Endothelial cell of umbilical vein (primary cell): Measurements from ENCODE around the gene INTS7. TPM values are rescaled to one million over a fixed set of nuclear protein-coding genes. Genes with fewer than 3 reads are reported as not detected.

Experiments
- BruUV-seq: library from RNA; stranded (reverse); fragments of 400-500 nt; replicated peaks from 2 replicates; lab custom pipeline; 2021; lab: Mats Ljungman, UMichigan
- CTCF ChIA-PET: fragments of 300-600, 350-600 bp; sonication (Branson Sonifier 250); formaldehyde crosslinking; loops from one replicate; lab custom pipeline; 2021; ENCODE audit warnings: antibody characterized with exemption, inconsistent platforms; lab: Charles Lee
- POLR2A ChIA-PET: fragments of 300-600, 350-600 bp; sonication (Branson Sonifier 250); formaldehyde crosslinking; loops from one replicate; lab custom pipeline; 2021; ENCODE audit warnings: antibody characterized with exemption, inconsistent platforms; lab: Charles Lee
- DNase-seq: peaks from one replicate; pipeline ENCODE4 v3.0.0-alpha.2; 2011; ENCODE audit warnings: low read depth, low spot score
- FAIRE-seq: peaks from 2 replicates; lab custom pipeline; 2011; peaks lifted over from hg19 to GRCh38; lab: Jason Lieb, UNC
- H2AFZ ChIP-seq: 2 replicates; pipeline ENCODE4 v1.6.0; 2012; ENCODE audit warnings: low read depth, low read length, control low read depth, inconsistent platforms
- H3K27ac ChIP-seq: 2 replicates; pipeline ENCODE4 v1.5.1; 2011; ENCODE audit warnings: low read depth, mild to moderate bottlenecking, control low read depth, low read length, moderate library complexity; ENCODE audit not compliant: insufficient read depth
- H3K27me3 ChIP-seq, 2 experiments: 2 replicates each; pipeline versions ENCODE4 v1.6.0 to v1.6.1; 2011; ENCODE audit warnings: low read length in 2 of 2, mixed read lengths in 1 of 2; ENCODE audit not compliant: control insufficient read depth in 2 of 2, insufficient read depth in 2 of 2
- H3K36me3 ChIP-seq, 2 experiments: 2 replicates in 1 of 2; 3 replicates in 1 of 2; pipeline ENCODE4 v1.5.1; 2011; ENCODE audit warnings: low read length in 2 of 2, mild to moderate bottlenecking in 1 of 2, moderate library complexity in 1 of 2; ENCODE audit not compliant: control insufficient read depth in 2 of 2, insufficient read depth in 2 of 2; ENCODE audit errors: extremely low read depth in 1 of 2
- H3K4me1 ChIP-seq: 3 replicates; pipeline ENCODE4 v1.5.1; 2011; ENCODE audit warnings: mild to moderate bottlenecking, low read length; ENCODE audit not compliant: control insufficient read depth, insufficient read depth; ENCODE audit errors: extremely low read depth
- H3K4me2 ChIP-seq: 2 replicates; pipeline ENCODE4 v1.6.1; 2011; ENCODE audit warnings: low read length, control low read depth, mixed read lengths; ENCODE audit not compliant: insufficient read depth
- H3K4me3 ChIP-seq, 3 experiments: fragments of 200-600 bp in 1 of 3; sonication (generic), shearing (Covaris generic) in 1 of 3; replicated peaks in 1 of 3; 2 replicates each; pipeline ENCODE4 v1.5.1; 2011 to 2016; ENCODE audit warnings: control low read depth in 3 of 3, low read length in 3 of 3, mild to moderate bottlenecking in 2 of 3, inconsistent platforms in 1 of 3, low read depth in 1 of 3, moderate library complexity in 1 of 3; ENCODE audit not compliant: insufficient read depth in 1 of 3
- H3K79me2 ChIP-seq: 2 replicates; pipeline ENCODE4 v1.6.0; 2012; ENCODE audit warnings: low read length, inconsistent platforms; ENCODE audit not compliant: control insufficient read depth, insufficient read depth
- H3K9ac ChIP-seq: replicated peaks from 2 replicates; pipeline ENCODE3; 2011; ENCODE audit warnings: low read length, control low read depth; ENCODE audit not compliant: insufficient read depth; ENCODE audit errors: extremely low read depth
- H3K9me1 ChIP-seq: replicated peaks from 3 replicates; pipeline ENCODE4 v1.6.0; 2011; ENCODE audit warnings: mild to moderate bottlenecking, low read length; ENCODE audit not compliant: control insufficient read depth, insufficient read depth; ENCODE audit errors: extremely low read depth
- H3K9me3 ChIP-seq: replicated peaks from 2 replicates; pipeline ENCODE4 v1.5.1; 2012; ENCODE audit warnings: low read length, inconsistent platforms; ENCODE audit not compliant: control insufficient read depth, insufficient read depth
- H4K20me1 ChIP-seq: replicated peaks from 2 replicates; pipeline ENCODE3; 2011; ENCODE audit warnings: mild to moderate bottlenecking, low read length; ENCODE audit not compliant: control insufficient read depth, insufficient read depth; ENCODE audit errors: extremely low read depth
- EZH2 ChIP-seq: IDR thresholded peaks from 2 replicates; pipeline ENCODE4 v1.6.1; 2012; ENCODE audit warnings: borderline replicate concordance, low read depth, mild to moderate bottlenecking, moderate library complexity, low read length, inconsistent platforms; ENCODE audit not compliant: severe bottlenecking
- FOS ChIP-seq: IDR thresholded peaks from 2 replicates; pipeline ENCODE4 v1.6.1; 2011; ENCODE audit warnings: mild to moderate bottlenecking, low read length, moderate library complexity, borderline replicate concordance; ENCODE audit not compliant: insufficient read depth
- GATA2 ChIP-seq: IDR thresholded peaks from 2 replicates; pipeline ENCODE4 v1.7.0; 2011; ENCODE audit warnings: low read depth, mild to moderate bottlenecking, moderate library complexity, mixed read lengths, low read length; ENCODE audit not compliant: insufficient read length, insufficient read depth
- JUN ChIP-seq: IDR thresholded peaks from 2 replicates; pipeline ENCODE4 v1.6.1; 2011; ENCODE audit warnings: borderline replicate concordance, low read depth; ENCODE audit not compliant: insufficient read length, insufficient read depth
- MAX ChIP-seq: IDR thresholded peaks from 2 replicates; pipeline ENCODE4 v1.6.1; 2011; ENCODE audit not compliant: insufficient read depth, insufficient read length
- MYC ChIP-seq: IDR thresholded peaks from one replicate; pipeline ENCODE4 v1.6.1; 2011; ENCODE audit warnings: mild to moderate bottlenecking, low read depth, low read length
- POLR2A ChIP-seq: IDR thresholded peaks from 2 replicates; pipeline ENCODE4 v1.6.1; 2012; ENCODE audit warnings: low read depth, mild to moderate bottlenecking, control low read depth, low read length
- POLR2AphosphoS5 ChIP-seq: IDR thresholded peaks from 2 replicates; pipeline ENCODE4 v1.6.1; 2012; ENCODE audit warnings: low read depth, mild to moderate bottlenecking, control low read depth, low read length, moderate library complexity; ENCODE audit not compliant: insufficient read depth
- dilution Hi-C: fragments of 300-500 bp; cut with MboI; formaldehyde crosslinking; loops from one replicate; pipeline ENCODE4 v1.15.0; 2019; ENCODE audit warnings: low sequenced_read_pairs; ENCODE audit not compliant: extremely low pct_ligation_motif_present
- intact Hi-C: fragments of 100-400 bp; cut with micrococcal nuclease; formaldehyde crosslinking; loops from one replicate; pipeline ENCODE4 v1.10.0; 2022
- polyA plus RNA-seq, 4 experiments: library from polyadenylated mRNA; depleted of rRNA in 3 of 4; stranded (reverse) in 3 of 4; unstranded in 1 of 4; fragments of >200 nt; gene quantifications; 2 replicates each; pipeline versions ENCODE4 v1.2.1 to v1.2.3, GENCODE V29; 2011 to 2012; ENCODE audit warnings: missing spikeins in 1 of 4
- total RNA-seq: library from RNA; stranded (reverse); gene quantifications from 2 replicates; pipeline ENCODE4 v1.2.3, GENCODE V29; 2021
- TF ChIP-seq, protein P1 (sequence below), 2 donors: IDR thresholded peaks; 1 replicate in 1 of 2; 2 replicates in 1 of 2; pipeline ENCODE4 v1.5.1; 2011; ENCODE audit warnings: low read length in 2 of 2, mild to moderate bottlenecking in 2 of 2, moderate library complexity in 2 of 2, control low read depth in 1 of 2, inconsistent platforms in 1 of 2, low read depth in 1 of 2; ENCODE audit not compliant: insufficient read depth in 1 of 2; ENCODE audit errors: extremely low read depth in 1 of 2

INTS7 gene
- total and polyA plus RNA-seq, 2 donors (not counting 3 experiments of a cell fraction or from before 2014, with no cell fraction given) = 9.1 to 18.1 TPM

GRCh38 chr1:211968200-211968834 is 67.0 kb downstream of the INTS7 start:
- H3K27me3 ChIP-seq = no peaks in the 10 kb centered on the region
- H3K9me1 ChIP-seq = no peaks in the 10 kb centered on the region
- H3K4me1 ChIP-seq = no peaks in the 10 kb centered on the region
- intact Hi-C loops = no loop called here
- TF ChIP-seq EZH2 (no peak), FOS (no peak), GATA2 (no peak), JUN (no peak), POLR2A (no peak), MAX (no peak), POLR2AphosphoS5 (no peak), MYC (no peak)
- TF ChIP-seq, protein P1, sequence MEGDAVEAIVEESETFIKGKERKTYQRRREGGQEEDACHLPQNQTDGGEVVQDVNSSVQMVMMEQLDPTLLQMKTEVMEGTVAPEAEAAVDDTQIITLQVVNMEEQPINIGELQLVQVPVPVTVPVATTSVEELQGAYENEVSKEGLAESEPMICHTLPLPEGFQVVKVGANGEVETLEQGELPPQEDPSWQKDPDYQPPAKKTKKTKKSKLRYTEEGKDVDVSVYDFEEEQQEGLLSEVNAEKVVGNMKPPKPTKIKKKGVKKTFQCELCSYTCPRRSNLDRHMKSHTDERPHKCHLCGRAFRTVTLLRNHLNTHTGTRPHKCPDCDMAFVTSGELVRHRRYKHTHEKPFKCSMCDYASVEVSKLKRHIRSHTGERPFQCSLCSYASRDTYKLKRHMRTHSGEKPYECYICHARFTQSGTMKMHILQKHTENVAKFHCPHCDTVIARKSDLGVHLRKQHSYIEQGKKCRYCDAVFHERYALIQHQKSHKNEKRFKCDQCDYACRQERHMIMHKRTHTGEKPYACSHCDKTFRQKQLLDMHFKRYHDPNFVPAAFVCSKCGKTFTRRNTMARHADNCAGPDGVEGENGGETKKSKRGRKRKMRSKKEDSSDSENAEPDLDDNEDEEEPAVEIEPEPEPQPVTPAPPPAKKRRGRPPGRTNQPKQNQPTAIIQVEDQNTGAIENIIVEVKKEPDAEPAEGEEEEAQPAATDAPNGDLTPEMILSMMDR (IDR thresholded peaks at IDR 0.05; ENCODE audit: extremely low read depth in 1 of 2, insufficient read depth in 1 of 2, low read depth in 1 of 2, low read length in 2 of 2) = no peak
- FAIRE-seq = no peak
- H2AFZ ChIP-seq = no peak overlapping the region
- no peaks in the 10 kb centered on the region for H3K9me3 ChIP-seq
- H3K4me3 ChIP-seq = no peak overlapping the region
- dilution Hi-C loops = no loop called here
- H4K20me1 ChIP-seq = no peaks in the 10 kb centered on the region
- CTCF ChIA-PET = interaction anchor here (1.0 kb wide), 1 partner anchor 10 kb away, joined by 3 read pairs; no protein-coding TSS in a partner anchor
- DNase-seq = no peak
- H3K27ac ChIP-seq = no peak overlapping the region
- POLR2A ChIA-PET = no interaction called here
- no peaks in the 10 kb centered on the region for H3K36me3 ChIP-seq
- no peaks in the 10 kb centered on the region for H3K79me2 ChIP-seq
- no TSS peak for BruUV-seq
- no peak overlapping the region for H3K4me2 ChIP-seq
- no peak overlapping the region for H3K9ac ChIP-seq
